Measurements from ENCODE around the gene HLCS.

The HLCS gene

DNA sequence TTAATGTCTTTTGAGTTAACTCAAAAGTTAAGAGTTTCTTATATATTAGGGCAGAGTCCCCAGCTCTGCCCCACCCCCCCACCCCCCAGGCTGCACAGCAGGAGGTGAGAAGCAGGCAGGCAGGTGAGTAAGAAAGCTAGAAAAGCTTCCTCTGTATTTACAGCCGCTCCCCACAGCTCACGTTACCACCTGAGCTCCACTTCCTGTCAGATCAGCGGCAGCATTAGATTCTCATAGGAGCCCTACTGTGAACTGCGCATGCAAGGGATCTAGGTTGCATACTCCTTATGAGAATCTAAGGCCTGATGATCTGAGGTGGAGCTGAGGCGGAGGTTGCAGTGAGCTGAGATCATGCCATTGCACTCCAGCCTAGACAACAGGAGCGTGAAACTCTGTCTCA, 185.6 kb downstream of the HLCS start:
- H3K4me1 ChIP-seq, result no peaks in the 10 kb centered on the region
- H3K4me3 ChIP-seq, result no peak overlapping the region
- no peak for DNase-seq
- H3K27ac ChIP-seq, result no peak overlapping the region
- intact Hi-C loops (cut with DNase I; ENCODE audit: low total_unique reads), result no loop called here
- TF ChIP-seq, protein P1, sequence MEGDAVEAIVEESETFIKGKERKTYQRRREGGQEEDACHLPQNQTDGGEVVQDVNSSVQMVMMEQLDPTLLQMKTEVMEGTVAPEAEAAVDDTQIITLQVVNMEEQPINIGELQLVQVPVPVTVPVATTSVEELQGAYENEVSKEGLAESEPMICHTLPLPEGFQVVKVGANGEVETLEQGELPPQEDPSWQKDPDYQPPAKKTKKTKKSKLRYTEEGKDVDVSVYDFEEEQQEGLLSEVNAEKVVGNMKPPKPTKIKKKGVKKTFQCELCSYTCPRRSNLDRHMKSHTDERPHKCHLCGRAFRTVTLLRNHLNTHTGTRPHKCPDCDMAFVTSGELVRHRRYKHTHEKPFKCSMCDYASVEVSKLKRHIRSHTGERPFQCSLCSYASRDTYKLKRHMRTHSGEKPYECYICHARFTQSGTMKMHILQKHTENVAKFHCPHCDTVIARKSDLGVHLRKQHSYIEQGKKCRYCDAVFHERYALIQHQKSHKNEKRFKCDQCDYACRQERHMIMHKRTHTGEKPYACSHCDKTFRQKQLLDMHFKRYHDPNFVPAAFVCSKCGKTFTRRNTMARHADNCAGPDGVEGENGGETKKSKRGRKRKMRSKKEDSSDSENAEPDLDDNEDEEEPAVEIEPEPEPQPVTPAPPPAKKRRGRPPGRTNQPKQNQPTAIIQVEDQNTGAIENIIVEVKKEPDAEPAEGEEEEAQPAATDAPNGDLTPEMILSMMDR (IDR thresholded peaks at IDR 0.05), result no peak
- H3K36me3 ChIP-seq, result no peaks in the 10 kb centered on the region
- H3K27me3 ChIP-seq, result no peaks in the 10 kb centered on the region
- H3K9me3 ChIP-seq, result no peaks in the 10 kb centered on the region

DNA sequence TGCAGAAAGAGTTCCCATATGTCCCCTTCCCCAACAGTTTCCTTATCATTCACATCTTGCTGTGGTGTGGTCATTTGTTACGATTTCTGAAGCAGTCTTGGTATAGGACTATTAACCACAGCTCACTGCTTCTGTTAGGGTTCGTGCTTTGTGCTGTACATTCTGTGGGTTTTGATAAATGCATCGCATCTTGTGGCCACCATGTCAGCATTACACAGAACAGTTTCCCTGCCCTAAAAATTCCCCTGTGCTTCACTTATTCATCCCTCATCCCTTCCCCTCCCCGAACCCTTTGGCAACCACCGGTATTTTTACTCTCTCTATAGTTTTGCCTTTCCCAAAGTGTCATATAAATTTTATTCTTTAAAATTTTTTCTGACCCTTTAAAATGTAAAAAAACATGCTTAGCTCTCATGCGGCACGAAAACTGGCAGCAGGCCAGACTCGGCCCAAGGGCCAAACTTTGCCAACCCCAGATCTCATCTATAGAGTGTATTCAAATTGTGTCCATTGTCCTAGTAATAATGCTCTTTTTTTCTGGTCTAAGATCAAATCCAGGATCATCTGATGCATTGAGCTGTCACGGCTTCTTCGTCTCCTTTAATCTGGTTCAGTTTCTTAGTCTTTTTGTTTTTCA, 189.4 kb downstream of the HLCS start:
- H3K4me3 ChIP-seq, result no peak overlapping the region
- no peaks in the 10 kb centered on the region for H3K36me3 ChIP-seq
- H3K4me1 ChIP-seq, result peaks cover 0 to 8% (median 2%) of the 10 kb centered on the region in 4 donors
- no peak overlapping the region for H3K27ac ChIP-seq
- no peaks in the 10 kb centered on the region for H3K9me3 ChIP-seq
- intact Hi-C loops (cut with DNase I; ENCODE audit: low total_unique reads), result no loop called here
- no peak for DNase-seq
- no peaks in the 10 kb centered on the region for H3K27me3 ChIP-seq
- TF ChIP-seq, protein P1 (IDR thresholded peaks at IDR 0.05), result no peak

DNA sequence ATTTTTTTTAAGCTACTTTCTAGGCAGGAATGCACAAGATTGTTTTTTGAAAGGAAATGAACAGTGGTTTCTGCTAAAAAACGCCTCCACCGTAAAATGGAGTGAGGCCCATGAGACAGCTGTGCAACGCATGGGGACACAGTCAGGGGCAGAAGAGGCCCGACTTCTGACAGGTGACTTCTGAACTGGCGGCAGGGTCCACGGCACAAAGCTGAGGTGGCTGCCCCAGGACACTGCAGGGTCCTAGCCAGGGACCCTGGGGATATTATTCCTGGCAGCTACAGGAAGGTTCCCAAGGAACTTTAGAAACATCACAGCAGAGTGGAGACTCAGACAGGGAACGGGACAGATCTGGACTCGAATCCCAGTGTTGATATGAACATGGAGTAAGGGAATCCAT, 192.5 kb downstream of the HLCS start:
- TF ChIP-seq, protein P1 (IDR thresholded peaks at IDR 0.05), result no peak
- no peak overlapping the region for H3K4me3 ChIP-seq
- H3K27me3 ChIP-seq, result no peaks in the 10 kb centered on the region
- intact Hi-C loops (cut with DNase I; ENCODE audit: low total_unique reads), result no loop called here
- H3K4me1 ChIP-seq, result peaks cover 0 to 8% (median 4%) of the 10 kb centered on the region in 4 donors
- no peaks in the 10 kb centered on the region for H3K9me3 ChIP-seq
- no peak for DNase-seq
- no peaks in the 10 kb centered on the region for H3K36me3 ChIP-seq
- H3K27ac ChIP-seq, result no peak overlapping the region

DNA sequence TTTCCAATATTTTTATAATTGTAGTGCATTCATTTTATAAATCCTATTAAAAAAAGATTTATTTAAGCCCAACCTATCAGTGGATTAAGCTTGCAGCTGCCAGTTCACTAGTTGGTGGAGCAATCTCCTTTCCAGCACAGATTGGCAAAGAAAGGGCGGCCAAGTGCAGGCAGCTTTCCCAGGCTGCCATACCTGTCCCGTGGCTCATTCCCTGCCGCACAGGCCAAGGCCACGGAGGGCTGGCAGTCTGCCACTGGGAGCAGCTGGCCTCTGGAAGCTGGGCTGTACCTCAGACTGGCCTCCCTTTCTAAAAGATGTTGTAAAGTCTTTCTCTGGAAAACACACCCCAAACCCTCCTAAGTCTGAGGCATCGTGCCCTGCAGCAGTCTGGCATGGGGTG, 193.4 kb downstream of the HLCS start:
- H3K4me3 ChIP-seq, result no peak overlapping the region
- H3K9me3 ChIP-seq, result no peaks in the 10 kb centered on the region
- H3K36me3 ChIP-seq, result no peaks in the 10 kb centered on the region
- H3K27me3 ChIP-seq, result no peaks in the 10 kb centered on the region
- intact Hi-C loops (cut with DNase I; ENCODE audit: low total_unique reads), result no loop called here
- peaks cover 0 to 8% (median 4%) of the 10 kb centered on the region in 4 donors for H3K4me1 ChIP-seq
- TF ChIP-seq, protein P1 (IDR thresholded peaks at IDR 0.05), result no peak
- no peak overlapping the region for H3K27ac ChIP-seq
- peak; percentile 46 to 81 for DNase-seq

DNA sequence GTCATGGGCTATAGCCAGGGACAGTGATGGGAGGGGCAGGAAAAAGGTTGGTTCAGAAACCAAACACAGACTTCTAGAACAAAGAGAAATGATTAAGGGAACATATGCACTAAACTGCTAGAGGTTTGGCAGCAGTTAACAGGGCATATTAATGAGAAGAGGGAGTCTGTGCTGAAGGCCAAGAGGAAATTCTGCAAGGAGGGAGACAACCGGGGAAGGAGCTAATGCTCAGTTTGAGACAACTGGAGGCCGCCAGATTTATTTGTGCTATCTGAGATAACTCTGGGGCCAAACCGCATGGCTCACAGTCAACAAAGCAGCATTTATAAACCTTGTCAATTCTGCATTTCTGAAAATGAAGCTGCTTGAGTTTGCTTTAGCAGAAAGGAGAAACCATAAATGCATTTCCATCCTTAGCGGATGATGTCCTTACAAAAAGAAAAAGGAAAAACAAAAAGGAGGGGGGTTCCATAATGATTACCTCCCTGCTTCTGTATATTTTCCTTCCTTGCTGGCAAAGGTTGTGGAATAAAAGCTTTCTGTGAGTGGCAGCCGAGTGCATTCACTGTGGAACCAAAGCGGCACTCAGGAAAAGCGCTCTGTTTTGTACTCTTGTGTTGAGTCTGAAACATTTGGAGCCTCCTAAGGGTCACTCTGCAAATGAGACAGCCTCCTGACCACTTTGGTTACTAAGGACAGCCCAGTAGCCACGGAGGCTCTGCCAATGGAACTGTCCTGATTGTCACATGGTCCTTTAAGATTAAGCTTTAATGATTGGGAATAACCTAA, 197.2 kb downstream of the HLCS start:
- DNase-seq, result no peak
- intact Hi-C loops (cut with DNase I; ENCODE audit: low total_unique reads), result no loop called here
- H3K36me3 ChIP-seq, result peaks cover 0 to 11% (median 0%) of the 10 kb centered on the region in 3 donors
- H3K27ac ChIP-seq, result no peak overlapping the region
- no peak overlapping the region for H3K4me3 ChIP-seq
- TF ChIP-seq, protein P1 (IDR thresholded peaks at IDR 0.05), result no peak
- H3K27me3 ChIP-seq, result no peaks in the 10 kb centered on the region
- no peaks in the 10 kb centered on the region for H3K9me3 ChIP-seq
- peaks cover 0 to 8% (median 4%) of the 10 kb centered on the region in 4 donors for H3K4me1 ChIP-seq
